Measurements from ENCODE around the gene KLC1. TPM values are rescaled to one million over a fixed set of nuclear protein-coding genes. Genes with fewer than 3 reads are reported as not detected.
A peak's percentile ranks its signal among the peaks of the same experiment; 100 is the strongest.

Gene KLC1
- total RNA-seq, 2 donors from 2014 or later, result 185 to 201 TPM

GRCh38 chr14:103708750-103709187 lies 79.8 kb downstream of the KLC1 start:
- TF ChIP-seq CTCF (IDR thresholded peaks at IDR 0.05), result no peak
- H3K36me3 ChIP-seq, result peaks cover 9% of the 10 kb centered on the region
- H3K27ac ChIP-seq, result no peak overlapping the region
- DNase-seq (ENCODE audit: low spot score), result no peak
- no peak overlapping the region for H3K4me3 ChIP-seq
- no peaks in the 10 kb centered on the region for H3K27me3 ChIP-seq
- H3K4me1 ChIP-seq, result peaks cover 0 to 65% of the 10 kb centered on the region in 2 donors
- H3K9me3 ChIP-seq, result no peaks in the 10 kb centered on the region

- Histone ChIP-seq H3K27ac (no peak overlapping the region), H3K4me3 (no peak overlapping the region), H3K9me3 (no peaks in the 10 kb centered on the region), H3K36me3 (peaks cover 3% of the 10 kb centered on the region), H3K27me3 (no peaks in the 10 kb centered on the region), H3K4me1 (peaks cover 0 to 69% of the 10 kb centered on the region in 2 donors)
- DNase-seq (ENCODE audit: low spot score), result no peak
- TF ChIP-seq CTCF (IDR thresholded peaks at IDR 0.05), result no peak
Measured at GRCh38 chr14:103709814-103710213, 80.8 kb downstream of the KLC1 start.

- no peaks in the 10 kb centered on the region for H3K27me3 ChIP-seq
- H3K4me3 ChIP-seq, result no peak overlapping the region
- H3K4me1 ChIP-seq, result peaks cover 0 to 63% of the 10 kb centered on the region in 2 donors
- no peaks in the 10 kb centered on the region for H3K9me3 ChIP-seq
- H3K27ac ChIP-seq, result no peak overlapping the region
- H3K36me3 ChIP-seq, result no peaks in the 10 kb centered on the region
- no peak for DNase-seq (ENCODE audit: low spot score)
- TF ChIP-seq CTCF (IDR thresholded peaks at IDR 0.05), result no peak
Measured at GRCh38 chr14:103710771-103711377, 81.9 kb downstream of the KLC1 start.

- Histone ChIP-seq H3K4me1 (peaks cover 0 to 64% of the 10 kb centered on the region in 2 donors), H3K27ac (peak overlapping the region; percentile 37 to 39), H3K9me3 (no peaks in the 10 kb centered on the region), H3K36me3 (no peaks in the 10 kb centered on the region), H3K27me3 (no peaks in the 10 kb centered on the region), H3K4me3 (no peak overlapping the region)
- TF ChIP-seq CTCF (IDR thresholded peaks at IDR 0.05), result no peak
- no peak for DNase-seq (ENCODE audit: low spot score)
Measured at GRCh38 chr14:103711516-103712431, 82.8 kb downstream of the KLC1 start.

GRCh38 chr14:103712633-103713247 lies 83.7 kb downstream of the KLC1 start:
- no peak for TF ChIP-seq CTCF (IDR thresholded peaks at IDR 0.05)
- Histone ChIP-seq H3K36me3 (no peaks in the 10 kb centered on the region), H3K27ac (peak overlapping the region; percentile 37 to 39), H3K9me3 (no peaks in the 10 kb centered on the region), H3K4me1 (peaks cover 0 to 74% of the 10 kb centered on the region in 2 donors), H3K27me3 (no peaks in the 10 kb centered on the region), H3K4me3 (no peak overlapping the region)
- no peak for DNase-seq (ENCODE audit: low spot score)

Measured in right atrium auricular region (tissue), 2 donors.